HG03103 (cell line): ENCODE data around the gene ZMPSTE24.
"Not testable (repeated sequence)": the region's sequence is repeated elsewhere in the genome, so short reads cannot be mapped to it uniquely, and the experiment has no call there.

Experiments
- ATAC-seq: cut with Tn5 transposase; IDR thresholded peaks from one replicate; pipeline ENCODE4 v1.9.1; 2021; ENCODE audit warnings: low read depth; ENCODE audit not compliant: unreplicated experiment

Gene ZMPSTE24

DNA sequence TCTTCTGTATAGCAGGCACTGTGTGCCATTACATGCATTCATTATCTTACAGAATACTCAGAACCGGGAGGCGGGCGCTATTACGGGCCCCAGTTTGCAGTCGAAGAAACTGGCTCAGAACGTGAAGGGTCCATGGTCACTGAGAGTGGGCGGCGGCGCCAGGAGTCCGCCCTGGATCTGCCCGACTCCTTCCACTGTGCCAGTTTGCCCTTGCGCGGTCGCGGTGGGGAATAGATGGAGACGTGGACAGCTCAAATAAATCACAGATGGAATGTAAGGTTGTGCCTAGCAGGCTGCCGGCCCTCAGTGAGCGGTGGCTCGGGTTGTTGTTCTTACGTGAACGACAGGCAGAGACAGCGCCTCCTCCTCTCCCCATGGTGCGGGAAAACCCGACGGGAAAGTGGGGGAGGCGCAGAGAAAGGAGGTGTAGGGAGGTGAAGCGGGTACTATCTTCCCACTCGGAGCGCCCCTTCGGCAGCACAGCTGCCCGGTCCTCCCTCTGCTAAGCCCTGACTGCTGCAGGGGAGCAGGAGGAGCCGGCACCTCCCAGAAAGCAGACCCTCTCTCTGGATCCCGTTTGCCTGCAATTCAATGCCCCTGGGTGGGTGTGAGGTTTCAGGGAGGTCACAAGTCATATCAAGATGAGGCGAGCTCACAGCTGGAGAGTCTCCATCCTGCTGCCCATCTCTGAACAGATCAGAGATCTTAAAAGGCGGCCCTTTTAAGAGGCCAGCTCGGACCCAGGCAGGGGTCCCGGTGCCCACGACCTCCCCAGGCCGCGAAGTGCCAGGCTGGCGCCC is 58.0 kb downstream of the ZMPSTE24 start:
- no peak for ATAC-seq

DNA sequence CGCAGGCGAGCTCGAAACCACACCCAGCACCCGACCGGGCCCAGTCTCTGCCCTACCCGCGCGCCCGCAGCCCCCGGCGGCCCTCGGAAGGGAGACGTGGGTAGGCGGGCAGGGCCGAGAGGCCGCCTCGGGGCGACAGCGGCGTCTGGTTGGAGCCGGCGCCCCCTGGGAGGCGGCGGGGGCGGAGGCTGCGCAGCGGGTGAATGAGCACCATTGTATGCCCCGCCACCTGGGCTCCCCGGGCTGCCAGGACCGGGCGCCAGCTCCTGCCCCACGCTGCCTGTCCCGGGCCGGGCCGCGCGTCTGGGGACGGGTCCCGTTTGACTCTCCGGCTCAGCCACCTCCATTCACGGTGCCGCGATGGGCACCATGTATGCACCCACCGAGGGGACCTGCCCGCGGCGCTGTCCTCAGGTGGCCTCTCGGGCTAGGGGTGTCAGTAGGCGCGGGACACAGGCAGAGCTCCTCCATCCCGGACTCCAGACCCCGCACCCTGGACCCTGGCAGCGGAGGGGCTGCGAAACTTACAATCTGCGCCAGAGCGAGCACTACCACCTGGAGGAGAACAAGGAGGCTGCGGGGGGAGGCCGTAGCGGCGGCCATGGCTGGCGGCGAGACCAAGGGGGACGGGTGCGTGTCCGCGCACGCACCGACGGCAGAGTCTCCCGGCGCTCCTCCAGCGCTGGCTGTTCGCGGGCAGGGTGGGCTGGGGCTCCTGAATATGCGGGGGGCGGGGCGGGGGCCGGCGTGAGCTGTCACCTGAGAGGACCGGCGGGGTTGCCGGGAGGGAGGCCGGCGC is 58.8 kb downstream of the ZMPSTE24 start, which contains the start of gene COL9A2:
Gene COL9A2, minus strand, starts transcription at position 692 of the 799 bp plus-strand sequence. Its CDS starts 89 bp downstream, at position 603.
- ATAC-seq = no peak

DNA sequence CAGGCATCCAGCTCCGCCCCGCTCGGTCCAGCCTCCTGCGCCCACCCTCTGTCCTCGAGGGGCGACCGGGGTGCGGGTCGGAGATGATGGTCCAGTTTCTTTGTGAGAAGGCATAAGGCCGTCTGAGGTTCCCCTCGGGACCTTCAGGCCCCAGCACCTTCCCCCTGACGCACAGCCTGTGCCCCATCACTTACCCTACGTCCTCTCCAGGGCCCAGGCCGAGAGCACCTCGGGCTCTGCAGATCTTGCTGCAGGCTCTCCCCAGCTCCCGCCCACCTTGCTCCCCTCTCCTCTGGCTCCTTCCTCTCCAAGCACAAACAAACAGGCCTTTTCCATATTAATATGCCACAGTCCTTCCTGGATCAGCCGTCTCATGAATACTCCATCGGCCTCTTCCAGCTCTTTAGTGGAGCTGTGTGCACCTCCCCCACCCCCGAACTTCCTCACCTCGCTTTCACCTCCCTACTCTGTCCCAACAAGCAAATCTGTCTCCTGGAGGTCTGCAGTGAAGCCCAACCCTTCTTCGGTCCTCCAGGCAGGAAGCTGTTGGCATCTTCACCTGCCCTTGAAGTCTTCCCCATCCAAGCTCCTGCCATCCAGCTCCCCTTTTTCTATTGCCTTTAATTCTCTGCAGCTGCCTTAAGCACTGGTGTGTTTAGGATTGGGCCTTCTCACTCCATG is 59.5 kb downstream of the ZMPSTE24 start:
- no peak for ATAC-seq

DNA sequence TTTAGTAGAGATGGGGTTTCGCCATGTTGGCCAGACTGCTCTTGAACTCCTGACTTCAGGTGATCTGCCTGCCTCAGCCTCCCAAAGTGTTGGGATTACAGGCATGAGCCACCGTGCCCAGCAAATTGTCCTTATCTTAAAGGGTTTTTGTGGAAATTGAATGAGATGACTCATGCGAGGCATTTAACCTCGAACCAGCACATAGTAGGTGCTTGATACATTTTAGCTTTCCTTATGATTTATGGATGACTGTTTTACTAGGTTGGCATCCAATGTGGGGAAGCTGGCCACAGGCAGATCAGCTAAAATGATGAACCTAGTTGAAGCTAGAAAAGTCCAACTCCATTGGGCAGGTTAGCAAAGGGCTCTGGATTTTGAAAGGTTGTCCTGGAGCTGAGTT is 60.4 kb downstream of the ZMPSTE24 start:
- ATAC-seq = no peak

DNA sequence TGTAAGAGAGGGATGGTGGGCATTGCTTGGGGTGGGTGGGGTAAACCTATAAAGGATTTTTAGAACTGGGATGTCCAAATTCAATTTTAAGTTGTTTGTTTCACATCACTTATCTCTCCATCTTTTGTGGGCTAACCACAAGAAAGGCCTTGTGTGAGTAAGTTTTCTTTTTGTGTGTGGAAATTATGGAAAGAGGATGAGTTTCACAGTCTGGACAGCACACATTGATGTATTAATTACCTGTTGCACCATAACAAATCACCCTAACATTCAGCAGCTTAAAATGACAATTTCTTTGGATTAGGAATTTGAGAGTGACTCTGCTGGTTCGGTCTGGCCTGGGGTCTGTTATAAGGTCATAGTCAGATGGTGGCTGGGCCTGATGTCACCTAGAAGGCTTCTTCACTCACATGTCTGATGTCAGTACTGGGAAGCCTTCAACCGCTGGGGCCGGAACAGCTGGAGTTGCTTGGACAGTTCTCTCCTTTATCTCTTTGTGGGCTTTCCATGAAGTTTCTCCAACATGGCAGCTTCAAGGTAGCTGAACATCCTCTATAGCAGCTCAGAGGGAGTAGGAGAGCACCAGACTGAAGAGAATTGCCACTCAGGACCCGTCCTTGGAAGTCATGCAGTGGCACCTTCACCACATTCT is 61.1 kb downstream of the ZMPSTE24 start:
- no peak for ATAC-seq

DNA sequence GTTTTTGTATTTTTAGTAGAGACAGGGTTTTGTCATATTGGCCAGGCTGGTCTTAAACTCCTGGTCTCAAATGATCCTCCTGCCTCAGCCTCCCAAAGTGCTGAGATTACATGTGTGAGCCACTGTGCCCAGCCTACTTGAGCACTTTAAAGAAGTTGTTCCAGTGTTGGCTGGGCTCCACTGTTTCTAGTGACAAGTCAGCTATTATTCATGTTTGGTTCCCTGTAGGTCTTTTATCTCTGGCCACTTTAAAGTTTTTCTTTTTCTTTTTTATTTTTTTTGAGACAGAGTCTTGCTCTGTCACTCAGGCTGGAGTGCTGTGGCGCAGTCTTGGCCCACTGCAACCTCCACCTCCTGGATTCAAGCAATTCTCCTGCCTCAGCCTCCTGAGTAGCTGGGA is 73.4 kb downstream of the ZMPSTE24 start:
- not testable (repeated sequence) for ATAC-seq

DNA sequence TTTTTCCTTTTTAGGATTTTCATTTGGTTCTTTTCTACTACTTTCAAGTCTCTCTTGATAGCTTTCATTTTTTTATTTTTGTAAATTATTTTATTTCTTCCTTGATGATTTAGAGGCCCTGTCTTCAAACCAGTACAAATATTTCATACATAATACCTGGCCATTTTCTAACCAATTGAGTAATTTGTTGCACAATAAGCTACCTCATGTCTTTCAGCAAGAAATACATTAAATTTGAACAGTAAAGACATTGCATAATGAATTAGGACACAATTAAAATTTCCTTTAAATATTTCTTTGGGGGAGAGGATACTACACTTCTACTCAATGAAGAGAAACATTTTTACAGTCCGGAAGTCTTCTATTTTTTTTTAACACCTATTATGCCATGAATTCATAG is 74.7 kb downstream of the ZMPSTE24 start:
- ATAC-seq = no peak

DNA sequence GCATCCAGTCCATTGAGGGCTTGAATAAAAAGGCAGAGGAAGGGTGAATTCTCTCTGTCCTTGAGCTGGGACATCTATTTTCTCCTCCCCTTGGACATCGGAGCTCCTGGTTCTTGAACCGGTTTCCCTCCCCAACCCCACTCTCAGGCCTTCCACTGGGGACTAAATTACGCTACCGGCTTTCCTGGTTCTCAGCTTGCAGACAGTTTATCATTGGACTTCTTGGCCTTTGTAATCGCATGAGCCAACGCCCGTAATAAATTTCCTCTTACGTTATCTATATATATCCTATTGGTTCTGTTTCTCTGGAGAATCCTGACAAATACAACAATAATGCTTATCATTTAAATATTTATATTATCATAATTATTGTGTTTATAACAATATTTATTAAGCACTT is 79.4 kb downstream of the ZMPSTE24 start:
- ATAC-seq = no peak

DNA sequence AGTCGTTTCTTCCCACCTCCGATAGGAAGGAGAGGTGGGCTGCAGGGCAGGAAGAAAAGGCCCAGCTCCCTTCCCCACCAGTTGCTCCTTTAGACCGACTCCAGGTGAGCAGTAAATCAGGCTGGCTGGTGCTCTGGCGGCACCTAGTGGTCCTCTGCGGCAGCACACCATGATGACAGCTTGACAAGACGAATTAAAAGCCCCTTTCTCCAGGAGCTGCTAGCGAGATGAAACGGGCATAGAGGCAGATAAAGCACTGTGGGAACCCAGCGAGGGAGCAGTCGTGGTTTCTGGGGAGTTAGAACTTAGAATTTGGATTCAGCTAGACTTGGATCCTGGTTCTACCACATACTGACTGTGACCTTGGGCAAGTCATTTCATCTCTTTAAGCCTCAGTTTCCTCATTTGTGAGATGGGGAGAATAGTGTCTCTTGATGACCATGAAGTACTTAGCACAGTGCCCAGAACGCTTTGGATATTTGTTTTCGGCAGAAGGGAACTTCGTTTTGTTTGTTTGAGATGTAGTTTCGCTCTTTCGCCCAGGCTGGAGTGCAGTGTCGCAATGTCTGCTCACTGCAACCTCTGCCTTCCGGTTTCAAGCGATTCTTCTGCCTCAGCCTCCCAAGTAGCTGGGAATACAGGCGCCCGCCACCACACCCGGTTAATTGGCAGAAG is 80.8 kb downstream of the ZMPSTE24 start:
- ATAC-seq = no peak

DNA sequence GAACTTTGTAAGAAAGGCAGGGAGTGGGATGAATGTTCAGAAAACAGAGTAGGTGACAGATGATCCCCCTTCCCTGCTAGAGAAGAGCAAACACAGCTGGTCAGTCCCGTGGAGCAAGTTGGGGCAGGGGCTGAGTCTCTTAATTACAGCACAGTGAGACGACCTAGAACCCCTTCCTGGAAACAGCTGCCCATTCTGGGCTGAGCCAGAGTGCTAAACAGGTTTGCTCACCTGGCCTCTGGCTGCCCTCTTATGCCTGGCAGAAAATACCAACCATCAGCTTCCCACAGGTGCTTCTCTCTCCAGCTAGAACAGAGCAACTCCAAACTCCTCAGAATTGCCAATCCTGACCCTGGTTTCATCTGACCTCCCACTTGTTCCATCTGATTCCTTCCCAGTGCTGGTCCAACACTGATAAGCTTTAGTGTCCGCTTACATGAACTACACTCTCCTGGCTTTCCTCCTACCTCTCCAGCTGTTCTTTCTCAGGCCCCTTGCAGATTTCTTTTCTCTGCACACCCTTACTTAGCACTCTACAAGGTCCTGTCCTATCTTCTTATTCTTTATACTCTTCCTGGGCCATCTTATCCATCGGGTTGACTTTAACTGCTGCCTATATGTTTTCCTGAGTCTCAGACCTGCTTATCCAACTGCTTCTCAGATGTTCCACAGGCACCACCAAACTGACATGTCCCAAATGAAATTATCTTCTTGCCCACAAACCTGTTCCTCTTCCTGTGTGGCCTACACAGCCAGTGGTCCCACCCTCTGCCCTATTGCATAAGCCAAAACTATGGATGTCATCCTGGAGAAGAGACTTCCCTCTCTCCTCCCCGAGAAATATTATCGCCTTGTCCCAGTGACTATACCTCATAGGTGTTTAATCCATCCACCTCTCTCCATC is 81.6 kb downstream of the ZMPSTE24 start:
- ATAC-seq = no peak

DNA sequence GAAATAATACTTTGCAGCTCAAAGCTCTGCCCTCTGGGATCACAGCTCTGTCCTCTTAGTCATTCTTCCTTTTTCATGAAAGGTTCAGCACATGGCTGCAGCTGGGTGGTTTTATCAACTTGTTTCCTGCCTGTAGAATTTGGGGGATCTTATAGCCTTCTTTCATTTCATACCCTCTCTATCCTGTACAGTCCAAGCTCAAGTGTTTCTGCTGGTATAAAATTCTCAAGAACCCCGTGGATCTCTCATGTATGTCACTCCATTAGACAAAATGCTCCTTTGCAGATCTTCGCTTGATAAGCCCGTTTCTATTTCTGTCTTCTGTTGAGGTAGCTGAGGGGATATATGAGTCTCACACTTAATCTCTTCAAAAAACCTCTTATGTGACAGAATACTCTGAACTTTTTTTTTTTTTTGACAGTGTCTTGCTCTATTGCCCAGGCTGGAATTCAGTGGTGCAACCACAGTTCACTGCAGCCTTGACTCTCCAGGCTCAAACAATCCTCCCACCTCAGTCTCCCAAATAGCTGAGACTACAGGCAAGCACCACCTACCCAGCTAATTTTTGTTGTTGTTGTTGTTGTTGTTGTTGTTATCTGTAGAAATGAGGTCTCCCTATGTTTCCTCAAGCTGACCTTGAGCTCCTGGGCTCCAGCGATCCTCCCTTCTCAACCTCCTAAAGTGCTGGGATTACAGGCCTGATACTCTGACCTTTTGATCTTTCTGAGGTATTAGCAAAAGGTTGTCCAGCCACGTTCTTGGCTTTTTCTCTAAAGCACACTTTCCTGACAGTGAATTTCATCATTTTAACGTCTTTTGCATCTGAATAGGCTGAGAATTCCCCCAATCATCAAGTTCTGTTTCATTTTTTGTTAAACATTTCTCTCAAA is 83.7 kb downstream of the ZMPSTE24 start:
- no peak for ATAC-seq

DNA sequence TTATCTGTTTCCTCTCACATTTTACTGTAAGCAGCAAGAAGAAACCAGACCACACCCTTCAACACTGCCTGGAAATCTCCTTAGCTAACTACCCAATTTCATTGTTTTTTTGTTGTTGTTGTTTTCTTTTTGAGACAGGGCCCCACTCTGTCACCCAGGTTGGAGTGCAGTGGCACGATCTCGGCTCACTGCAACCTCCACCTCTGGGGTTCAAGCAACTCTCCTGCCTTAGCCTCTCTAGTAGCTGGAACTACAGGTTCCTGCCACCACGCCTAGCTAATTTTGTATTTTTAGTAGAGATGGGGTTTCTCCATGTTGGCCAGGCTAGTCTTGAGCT is 84.3 kb downstream of the ZMPSTE24 start:
- not testable (repeated sequence) for ATAC-seq
